ENCODE measurements around the gene TLCD5.
A peak's percentile ranks its signal among the peaks of the same experiment; 100 is the strongest.

Gene TLCD5

DNA sequence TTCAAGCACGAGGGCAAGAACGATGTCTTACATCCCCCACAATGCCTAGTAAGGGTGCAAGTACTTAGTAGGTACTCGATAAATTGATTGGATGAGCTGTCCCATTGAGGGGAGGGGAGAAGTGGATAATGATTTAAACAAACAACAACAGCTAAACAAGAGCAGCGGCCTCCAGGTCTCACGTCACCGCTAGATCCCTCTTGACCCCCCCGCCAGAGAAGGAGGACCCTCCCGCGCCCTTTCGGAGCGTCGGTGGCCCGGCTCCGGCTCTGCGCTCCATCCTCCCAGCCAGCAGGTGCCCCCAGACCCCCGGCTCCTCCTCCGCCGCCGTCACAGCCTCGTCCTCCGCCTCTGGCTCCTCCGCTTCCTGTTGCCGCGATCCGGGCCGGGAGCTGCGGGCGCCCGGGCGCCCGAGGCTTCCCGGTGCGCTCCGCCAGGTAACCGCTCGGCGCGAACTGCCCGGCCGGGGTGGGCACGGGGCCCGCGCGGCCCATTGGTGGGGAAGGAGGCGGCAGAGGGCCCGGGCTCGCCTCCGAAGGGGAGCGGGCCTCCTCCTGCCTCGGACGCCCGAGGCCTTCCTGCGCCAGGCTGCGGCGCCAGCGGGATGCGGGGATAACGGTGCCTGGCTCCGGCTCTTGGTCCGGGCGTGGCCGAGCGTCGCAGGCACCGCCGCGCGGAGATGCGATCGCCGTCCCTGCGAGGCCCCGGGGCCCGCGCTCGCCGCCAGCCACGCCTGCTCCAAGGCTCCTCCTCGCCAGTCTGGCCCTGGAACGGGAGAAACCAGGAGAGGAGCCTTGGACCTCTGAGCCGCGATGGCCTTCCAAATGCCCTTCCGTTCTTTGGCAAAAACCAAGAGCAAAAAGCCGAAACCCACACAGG, at the start of gene TLCD5:
TSS of gene TLCD5 (plus strand) at position 368 of the 879 bp plus-strand sequence. CDS start 2,143 bp downstream, outside the sequence.
- Mint-ChIP-seq H3K36me3 (ENCODE audit: low read depth) (no peaks in the 10 kb centered on the region), H3K9me3 (no peaks in the 10 kb centered on the region), H3K4me1 (ENCODE audit: low read depth) (peaks cover 21% of the 10 kb centered on the region), H3K27me3 (peaks cover 78% of the 10 kb centered on the region), H3K4me3 (peak within 1 kb of the TSS; percentile 70), H3K27ac (no peak within 1 kb of the TSS)
- peak; percentile 63 for DNase-seq

DNA sequence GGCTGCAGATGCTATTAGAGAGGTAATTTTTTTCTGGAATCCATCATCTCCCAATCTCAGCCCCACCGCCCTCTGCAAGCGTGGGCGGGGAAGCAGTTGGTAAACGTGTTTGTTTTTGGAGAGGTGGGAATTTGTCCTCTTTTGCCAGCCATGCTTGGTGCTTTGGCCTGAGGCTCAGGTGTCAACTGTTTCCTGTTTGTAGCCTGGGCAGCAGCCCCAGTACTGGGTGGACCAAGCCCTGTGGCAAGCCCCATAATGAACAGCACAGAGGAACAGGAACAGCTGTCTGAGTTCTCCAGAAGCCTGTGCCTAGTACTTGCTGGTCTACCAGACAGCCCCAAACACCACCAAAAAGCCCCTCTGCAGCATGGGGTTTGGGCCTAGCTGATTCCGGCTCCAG, 45.6 kb upstream of the TLCD5 start:
- DNase-seq, result no peak
- H3K27me3 Mint-ChIP-seq, result peaks cover 16% of the 10 kb centered on the region
- no peaks in the 10 kb centered on the region for H3K4me1 Mint-ChIP-seq (ENCODE audit: low read depth)
- no peaks in the 10 kb centered on the region for H3K9me3 Mint-ChIP-seq
- no peaks in the 10 kb centered on the region for H3K36me3 Mint-ChIP-seq (ENCODE audit: low read depth)
- no peak overlapping the region for H3K27ac Mint-ChIP-seq
- H3K4me3 Mint-ChIP-seq, result no peak overlapping the region

DNA sequence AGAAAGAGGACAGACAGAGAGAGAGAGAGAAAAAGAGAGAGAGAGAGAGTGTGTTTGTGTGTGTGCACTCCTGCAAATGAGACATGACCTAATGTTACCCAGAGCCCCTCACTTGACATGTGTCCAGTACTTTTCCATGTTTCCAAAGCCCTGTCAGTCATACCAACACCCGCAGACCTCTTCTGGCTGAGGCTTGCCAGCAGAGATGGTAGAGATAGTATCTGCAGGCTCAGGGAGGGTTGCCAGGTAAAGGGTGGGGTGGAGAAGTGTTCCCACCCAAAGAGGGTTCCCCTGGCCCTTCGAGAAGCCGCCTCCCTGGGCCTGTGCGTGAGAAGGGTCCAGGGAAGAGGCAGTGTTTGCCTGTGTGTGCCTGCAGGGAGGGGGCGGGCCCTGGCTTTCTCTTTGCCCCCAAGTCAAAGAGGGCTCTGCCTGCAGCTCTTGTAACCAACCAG, 44.5 kb upstream of the TLCD5 start:
- no peaks in the 10 kb centered on the region for H3K4me1 Mint-ChIP-seq (ENCODE audit: low read depth)
- H3K27me3 Mint-ChIP-seq, result peaks cover 8% of the 10 kb centered on the region
- H3K36me3 Mint-ChIP-seq (ENCODE audit: low read depth), result no peaks in the 10 kb centered on the region
- no peaks in the 10 kb centered on the region for H3K9me3 Mint-ChIP-seq
- no peak overlapping the region for H3K27ac Mint-ChIP-seq
- no peak overlapping the region for H3K4me3 Mint-ChIP-seq
- DNase-seq, result no peak

DNA sequence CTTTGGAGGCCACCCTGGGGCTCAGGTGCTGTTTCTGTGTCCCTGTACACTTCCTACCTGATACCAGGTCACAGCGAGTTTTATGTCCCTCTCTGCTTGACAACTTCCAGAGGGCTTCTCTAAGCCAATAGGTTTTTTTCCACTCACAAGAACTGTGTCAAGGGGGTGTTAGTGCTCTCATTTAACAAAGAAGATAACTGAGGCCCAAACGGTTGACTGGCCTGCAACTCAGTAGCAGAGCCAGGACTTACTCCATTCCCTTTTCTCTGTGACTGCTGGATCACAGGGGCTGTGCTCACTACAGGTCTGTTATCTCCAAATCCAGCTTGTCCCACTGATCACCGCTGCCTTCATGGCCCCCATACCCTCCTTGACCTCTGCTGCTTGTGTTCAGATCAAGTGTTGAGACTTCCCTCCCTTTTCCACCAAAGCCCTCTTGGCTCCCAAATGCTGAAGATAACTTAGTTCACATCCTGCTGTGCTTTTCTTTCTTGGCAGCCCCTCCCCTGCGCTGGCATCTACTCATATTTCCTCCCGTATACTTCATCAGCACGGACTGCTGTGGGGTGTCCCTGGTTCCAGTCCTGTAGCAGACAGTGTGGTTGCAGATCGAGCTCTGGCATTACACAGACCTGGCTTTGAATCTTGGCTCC, 43.8 kb upstream of the TLCD5 start:
- H3K4me3 Mint-ChIP-seq, result no peak overlapping the region
- H3K36me3 Mint-ChIP-seq (ENCODE audit: low read depth), result no peaks in the 10 kb centered on the region
- no peaks in the 10 kb centered on the region for H3K4me1 Mint-ChIP-seq (ENCODE audit: low read depth)
- peaks cover 5% of the 10 kb centered on the region for H3K27me3 Mint-ChIP-seq
- H3K27ac Mint-ChIP-seq, result no peak overlapping the region
- DNase-seq, result no peak
- no peaks in the 10 kb centered on the region for H3K9me3 Mint-ChIP-seq

DNA sequence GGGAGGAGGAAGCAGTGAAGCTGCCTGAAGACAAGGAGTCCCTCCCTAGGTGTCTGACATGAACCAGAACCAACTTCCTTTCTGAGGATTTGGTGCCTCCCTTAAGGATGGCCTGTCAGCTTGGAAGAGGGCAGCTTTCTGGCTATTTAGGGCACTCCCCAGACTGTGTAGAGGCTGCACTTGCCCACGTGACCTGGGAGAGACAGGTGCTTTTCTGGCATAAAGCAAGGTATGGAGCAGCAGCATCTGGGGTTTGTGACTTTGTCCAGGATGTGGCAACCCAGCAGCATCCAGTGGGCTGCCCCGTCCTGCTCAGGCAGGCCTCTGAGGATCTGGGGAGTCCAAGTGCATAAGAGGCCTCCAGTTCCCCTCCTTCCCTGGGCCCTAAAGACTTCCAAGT, 42.0 kb upstream of the TLCD5 start:
- Mint-ChIP-seq H3K4me1 (ENCODE audit: low read depth) (no peaks in the 10 kb centered on the region), H3K36me3 (ENCODE audit: low read depth) (no peaks in the 10 kb centered on the region), H3K27ac (no peak overlapping the region), H3K9me3 (no peaks in the 10 kb centered on the region), H3K4me3 (no peak overlapping the region), H3K27me3 (peaks cover 10% of the 10 kb centered on the region)
- no peak for DNase-seq

DNA sequence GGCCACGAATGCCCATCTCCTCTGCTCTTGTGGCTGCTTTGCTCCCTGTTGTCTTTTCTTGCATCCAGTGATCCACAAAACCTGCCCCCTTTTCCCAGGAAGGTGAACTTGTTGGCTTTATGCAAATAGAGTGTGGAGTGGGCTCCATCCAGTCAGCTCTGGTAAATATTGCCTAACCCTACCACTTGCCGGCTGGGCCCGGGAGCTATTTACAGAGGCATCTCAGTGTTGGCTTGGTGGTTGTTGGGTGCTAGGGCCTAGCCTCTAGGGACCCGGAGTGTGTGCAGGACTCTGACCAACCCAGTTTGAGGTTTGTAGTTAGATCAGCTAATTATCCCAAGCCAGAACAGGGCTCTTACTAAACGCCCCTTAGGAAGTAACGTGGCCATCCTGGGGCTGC, 40.8 kb upstream of the TLCD5 start:
- Mint-ChIP-seq H3K36me3 (ENCODE audit: low read depth) (no peaks in the 10 kb centered on the region), H3K9me3 (no peaks in the 10 kb centered on the region), H3K4me3 (no peak overlapping the region), H3K27ac (no peak overlapping the region), H3K4me1 (ENCODE audit: low read depth) (no peaks in the 10 kb centered on the region), H3K27me3 (peaks cover 14% of the 10 kb centered on the region)
- no peak for DNase-seq

DNA sequence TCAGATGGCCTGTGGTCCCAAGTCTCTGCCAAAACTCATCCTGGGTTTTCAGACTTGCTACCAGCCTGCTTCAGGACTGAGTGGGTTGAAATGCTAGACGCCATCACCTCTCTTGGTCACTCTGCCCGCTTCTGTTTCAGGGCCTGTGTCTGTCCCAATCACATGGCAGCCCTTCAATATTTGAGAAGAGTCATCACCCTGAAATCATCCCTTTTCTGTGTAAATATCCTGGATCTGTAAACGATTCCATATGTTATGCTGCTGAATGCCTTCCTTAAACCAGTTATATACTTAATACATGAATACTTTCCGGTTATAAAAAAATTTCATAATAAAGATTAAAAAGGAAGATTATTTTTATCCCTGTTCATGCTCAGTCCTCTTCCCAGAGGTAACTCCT, 39.8 kb upstream of the TLCD5 start:
- no peak overlapping the region for H3K27ac Mint-ChIP-seq
- H3K36me3 Mint-ChIP-seq (ENCODE audit: low read depth), result no peaks in the 10 kb centered on the region
- H3K9me3 Mint-ChIP-seq, result no peaks in the 10 kb centered on the region
- no peak overlapping the region for H3K4me3 Mint-ChIP-seq
- no peak for DNase-seq
- peaks cover 2% of the 10 kb centered on the region for H3K4me1 Mint-ChIP-seq (ENCODE audit: low read depth)
- H3K27me3 Mint-ChIP-seq, result peaks cover 22% of the 10 kb centered on the region

DNA sequence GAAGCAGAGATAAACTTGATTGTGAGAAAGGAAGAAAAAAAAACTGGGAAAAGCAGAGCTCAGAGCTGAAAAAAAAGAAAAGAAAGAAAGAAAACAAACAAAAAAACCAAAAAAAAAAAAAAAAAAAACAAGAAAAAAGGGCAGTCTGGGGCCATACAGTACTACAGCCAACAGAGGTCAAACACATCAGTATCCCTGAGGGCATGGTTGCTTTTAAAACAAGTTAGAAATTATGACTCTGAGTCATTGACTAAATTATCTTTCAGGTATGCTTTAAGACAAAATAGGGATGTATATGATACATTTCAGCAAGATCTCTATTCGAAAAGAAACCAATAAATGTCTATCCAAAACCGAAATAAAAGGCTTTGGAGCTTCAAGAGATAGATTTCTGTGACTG, 37.1 kb upstream of the TLCD5 start:
- Mint-ChIP-seq H3K4me3 (no peak overlapping the region), H3K36me3 (ENCODE audit: low read depth) (no peaks in the 10 kb centered on the region), H3K4me1 (ENCODE audit: low read depth) (peaks cover 2% of the 10 kb centered on the region), H3K27me3 (peaks cover 32% of the 10 kb centered on the region), H3K9me3 (no peaks in the 10 kb centered on the region), H3K27ac (no peak overlapping the region)
- no peak for DNase-seq

DNA sequence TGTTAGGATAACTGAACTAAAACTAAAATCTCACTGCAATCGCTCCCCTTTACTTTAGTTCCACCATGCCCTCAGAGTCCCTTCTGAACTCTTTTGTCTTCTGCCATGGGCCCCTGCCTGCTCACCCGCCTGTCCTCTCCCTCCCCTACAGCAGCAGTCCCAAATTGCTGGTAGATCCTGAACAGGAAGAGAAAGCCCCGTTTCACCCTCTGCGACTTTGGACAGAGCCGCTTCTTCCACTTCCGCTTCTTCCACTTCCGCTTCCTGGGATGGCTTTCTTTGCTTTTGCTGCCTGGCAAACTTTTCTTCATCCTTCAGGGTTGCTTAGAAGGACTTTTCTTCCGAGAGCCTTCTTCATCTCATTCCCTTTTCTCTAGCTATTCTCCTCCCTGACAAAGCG, 35.7 kb upstream of the TLCD5 start:
- Mint-ChIP-seq H3K27ac (no peak overlapping the region), H3K27me3 (peaks cover 46% of the 10 kb centered on the region), H3K36me3 (ENCODE audit: low read depth) (no peaks in the 10 kb centered on the region), H3K4me1 (ENCODE audit: low read depth) (peaks cover 2% of the 10 kb centered on the region), H3K9me3 (no peaks in the 10 kb centered on the region), H3K4me3 (no peak overlapping the region)
- no peak for DNase-seq

DNA sequence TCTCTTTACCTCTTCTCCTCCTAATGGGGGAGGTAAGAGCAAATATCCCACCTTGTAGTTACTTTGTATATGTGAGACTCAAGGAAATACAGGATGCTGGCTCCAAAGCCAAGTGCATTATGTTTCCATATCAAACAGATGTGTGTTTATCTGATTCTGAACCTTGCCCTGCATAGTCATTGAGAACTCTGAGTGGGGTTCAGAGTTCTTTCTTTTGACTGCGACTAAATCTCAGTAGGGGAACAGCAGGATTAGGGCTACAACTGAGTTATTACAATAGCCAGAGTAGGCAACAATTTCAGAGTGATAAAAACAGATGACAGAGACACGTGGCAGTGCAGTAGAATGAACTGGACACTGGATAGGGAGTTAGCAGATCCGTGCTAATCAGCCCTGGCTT, 34.1 kb upstream of the TLCD5 start:
- Mint-ChIP-seq H3K9me3 (no peaks in the 10 kb centered on the region), H3K27ac (no peak overlapping the region), H3K4me1 (ENCODE audit: low read depth) (peaks cover 2% of the 10 kb centered on the region), H3K27me3 (peaks cover 61% of the 10 kb centered on the region), H3K4me3 (no peak overlapping the region), H3K36me3 (ENCODE audit: low read depth) (no peaks in the 10 kb centered on the region)
- DNase-seq, result no peak

DNA sequence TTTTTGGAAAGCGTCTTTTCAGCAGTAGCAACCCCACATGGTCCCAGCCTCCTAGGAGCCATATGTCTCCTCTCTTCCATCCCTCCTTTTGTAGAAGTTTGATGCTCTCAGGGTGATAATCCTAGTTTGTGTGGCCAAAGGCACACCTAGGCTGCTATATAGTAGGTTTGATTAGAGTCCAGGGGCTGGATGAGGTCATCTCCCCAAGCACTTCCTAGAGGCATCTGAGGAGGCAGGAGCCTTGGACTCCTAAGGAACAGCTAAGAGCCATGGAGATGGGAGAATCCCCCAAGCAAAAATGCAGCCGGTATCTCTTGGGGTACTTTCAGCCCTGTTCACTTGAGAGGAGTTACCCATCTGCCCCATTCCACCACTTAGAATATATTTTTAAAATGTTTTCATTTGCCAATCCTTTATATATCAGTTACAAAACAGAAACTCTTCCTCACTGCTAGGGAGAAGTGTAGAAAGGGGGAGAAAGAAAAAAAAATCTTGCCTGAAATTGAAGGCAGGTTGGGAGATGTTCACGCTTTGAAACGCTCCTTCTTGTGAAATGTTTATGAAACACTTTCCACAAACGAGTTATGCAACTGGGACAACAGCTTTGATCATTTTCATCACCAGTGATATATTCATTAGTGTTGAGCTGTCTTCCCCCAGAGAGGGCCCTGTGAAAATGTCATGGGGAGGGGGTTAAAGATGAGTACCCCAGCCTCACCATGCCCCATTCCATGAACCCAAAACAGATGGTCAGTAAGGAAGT, 31.9 kb upstream of the TLCD5 start:
- H3K4me1 Mint-ChIP-seq (ENCODE audit: low read depth), result peaks cover 2% of the 10 kb centered on the region
- H3K27me3 Mint-ChIP-seq, result peaks cover 73% of the 10 kb centered on the region

DNA sequence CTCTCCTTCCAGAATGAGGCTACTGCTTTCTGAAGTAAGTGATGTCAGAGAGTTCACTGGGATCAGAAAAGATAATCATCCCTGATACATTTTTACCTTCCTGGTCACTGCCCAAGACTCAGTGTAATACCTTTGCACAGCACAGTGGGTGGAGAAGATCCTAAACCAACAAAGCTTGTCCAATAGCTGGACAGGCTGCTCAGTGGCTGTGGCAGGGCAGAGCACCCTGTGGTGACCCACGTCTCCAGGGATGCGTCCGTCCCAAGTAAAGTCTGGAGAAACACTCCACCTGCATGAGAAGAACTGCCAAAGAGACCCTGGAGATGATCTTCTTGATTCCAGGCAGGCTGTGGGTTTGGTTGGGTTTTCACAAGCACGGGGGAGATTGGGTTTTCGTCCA, 31.0 kb upstream of the TLCD5 start:
- no peaks in the 10 kb centered on the region for H3K36me3 Mint-ChIP-seq (ENCODE audit: low read depth)
- H3K27me3 Mint-ChIP-seq, result peaks cover 75% of the 10 kb centered on the region
- H3K4me3 Mint-ChIP-seq, result no peak overlapping the region
- DNase-seq, result no peak
- H3K9me3 Mint-ChIP-seq, result no peaks in the 10 kb centered on the region
- no peak overlapping the region for H3K27ac Mint-ChIP-seq
- H3K4me1 Mint-ChIP-seq (ENCODE audit: low read depth), result peaks cover 2% of the 10 kb centered on the region

More for the DNA sequence above, 31.9 kb upstream of the TLCD5 start:
- H3K4me3 Mint-ChIP-seq, result no peak overlapping the region
- H3K9me3 Mint-ChIP-seq, result no peaks in the 10 kb centered on the region
- H3K36me3 Mint-ChIP-seq (ENCODE audit: low read depth), result no peaks in the 10 kb centered on the region
- DNase-seq, result no peak
- H3K27ac Mint-ChIP-seq, result no peak overlapping the region

DNA sequence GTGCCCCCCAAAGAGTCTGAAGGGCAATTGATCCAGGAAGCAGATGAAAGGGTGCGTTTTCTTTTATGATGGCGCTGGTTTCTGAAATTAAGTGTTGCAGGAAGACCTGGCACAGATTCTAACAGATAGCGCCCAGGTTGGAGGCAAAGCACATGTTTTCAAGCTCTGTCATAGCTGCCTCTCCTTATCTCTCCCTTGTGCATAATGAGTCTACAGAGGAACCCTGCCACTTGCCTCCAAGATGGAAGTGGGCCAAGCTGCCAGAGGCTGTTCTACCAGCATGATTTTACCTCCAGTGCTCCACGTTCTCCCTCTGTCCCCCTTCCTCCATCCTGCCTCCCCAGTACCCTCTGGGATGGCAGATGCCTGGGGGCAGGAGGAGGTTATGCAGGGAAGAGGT, 30.0 kb upstream of the TLCD5 start:
- H3K36me3 Mint-ChIP-seq (ENCODE audit: low read depth), result no peaks in the 10 kb centered on the region
- H3K4me3 Mint-ChIP-seq, result no peak overlapping the region
- no peaks in the 10 kb centered on the region for H3K4me1 Mint-ChIP-seq (ENCODE audit: low read depth)
- peaks cover 75% of the 10 kb centered on the region for H3K27me3 Mint-ChIP-seq
- H3K9me3 Mint-ChIP-seq, result no peaks in the 10 kb centered on the region
- DNase-seq, result no peak
- H3K27ac Mint-ChIP-seq, result no peak overlapping the region

DNA sequence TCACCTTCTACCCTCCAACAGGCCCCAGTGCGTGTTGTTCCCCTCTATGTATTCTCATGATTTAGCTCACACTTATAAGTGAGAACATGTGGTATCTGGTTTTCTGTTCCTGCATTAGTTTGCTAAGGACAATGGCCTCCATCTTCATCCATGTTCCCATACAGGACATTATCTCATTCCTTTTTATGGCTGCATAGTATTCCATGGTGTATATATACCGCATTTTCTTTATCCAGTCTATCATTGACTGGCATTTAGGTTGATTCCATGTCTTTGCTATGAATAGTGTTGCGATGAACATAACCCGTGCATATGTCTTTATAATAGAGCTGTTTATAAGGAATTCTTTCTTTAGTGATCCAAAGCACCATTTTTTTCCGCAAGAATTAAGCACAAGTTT, 28.5 kb upstream of the TLCD5 start:
- Mint-ChIP-seq H3K4me1 (ENCODE audit: low read depth) (no peaks in the 10 kb centered on the region), H3K36me3 (ENCODE audit: low read depth) (no peaks in the 10 kb centered on the region), H3K27ac (no peak overlapping the region), H3K4me3 (no peak overlapping the region), H3K9me3 (no peaks in the 10 kb centered on the region), H3K27me3 (peaks cover 79% of the 10 kb centered on the region)
- no peak for DNase-seq

DNA sequence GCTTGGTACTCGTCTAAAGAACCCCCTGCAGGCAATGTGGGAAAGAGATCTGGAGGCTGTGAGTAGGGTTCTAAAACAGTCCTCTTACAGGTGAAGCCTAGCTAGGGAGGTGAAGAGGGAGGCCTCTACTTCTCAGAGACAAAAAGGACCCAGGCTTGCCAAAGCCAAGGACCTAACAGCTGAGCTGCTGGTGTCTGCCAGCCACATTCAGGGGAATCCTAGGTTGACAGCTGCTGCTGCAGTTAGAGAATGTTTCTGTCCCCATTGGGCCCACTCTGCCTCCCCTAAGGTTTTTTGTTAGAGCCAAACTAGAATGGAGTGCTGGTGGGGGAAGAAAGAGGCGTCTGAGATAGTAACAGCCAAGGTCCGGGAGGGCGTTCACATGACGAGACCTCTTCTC, 26.6 kb upstream of the TLCD5 start:
- H3K27ac Mint-ChIP-seq, result no peak overlapping the region
- no peak for DNase-seq
- no peak overlapping the region for H3K4me3 Mint-ChIP-seq
- peaks cover 78% of the 10 kb centered on the region for H3K27me3 Mint-ChIP-seq
- H3K4me1 Mint-ChIP-seq (ENCODE audit: low read depth), result no peaks in the 10 kb centered on the region
- no peaks in the 10 kb centered on the region for H3K9me3 Mint-ChIP-seq
- H3K36me3 Mint-ChIP-seq (ENCODE audit: low read depth), result no peaks in the 10 kb centered on the region
